PFSK-1 (cell line): ENCODE results near the gene SLMAP.

Experiments used
- FOXP2 ChIP-seq: optimal IDR thresholded peaks from 2 replicates; pipeline ENCODE3; 2011; ENCODE audit warnings: borderline replicate concordance, control low read depth, inconsistent platforms; ENCODE audit not compliant: insufficient read depth; ENCODE audit errors: extremely low read length, extremely low read depth
- POLR2AphosphoS5 ChIP-seq: IDR thresholded peaks from 2 replicates; pipeline ENCODE4 v1.6.1; 2012; ENCODE audit warnings: low read depth, mild to moderate bottlenecking, control low read depth, low read length, moderate library complexity
- REST ChIP-seq, 2 experiments: IDR thresholded peaks; 2 replicates each; pipeline versions ENCODE4 v1.6.1 to v1.8.0; 2011 to 2012; ENCODE audit warnings: low read depth in 2 of 2, low read length in 2 of 2, control low read depth in 1 of 2, inconsistent platforms in 1 of 2, mild to moderate bottlenecking in 1 of 2, moderate library complexity in 1 of 2; ENCODE audit not compliant: insufficient read depth in 1 of 2
- SIN3A ChIP-seq: IDR thresholded peaks from 2 replicates; pipeline ENCODE4 v1.6.1; 2012; ENCODE audit warnings: mild to moderate bottlenecking, low read length, moderate library complexity, borderline replicate concordance; ENCODE audit not compliant: insufficient read depth
- TAF1 ChIP-seq: IDR thresholded peaks from 2 replicates; pipeline ENCODE4 v1.6.1; 2012; ENCODE audit warnings: low read length, control low read depth, borderline replicate concordance; ENCODE audit not compliant: insufficient read depth

Gene SLMAP

GRCh38 chr3:57779666-57780065 is 23.6 kb downstream of the SLMAP start:
- no peak for TF ChIP-seq SIN3A
- TF ChIP-seq REST (IDR thresholded peaks at IDR 0.05; ENCODE audit: insufficient read depth in 1 of 2, low read depth in 2 of 2, low read length in 2 of 2), result no peak
- no peak for TF ChIP-seq FOXP2
- no peak for TF ChIP-seq POLR2AphosphoS5
- TF ChIP-seq TAF1, result no peak

DNA sequence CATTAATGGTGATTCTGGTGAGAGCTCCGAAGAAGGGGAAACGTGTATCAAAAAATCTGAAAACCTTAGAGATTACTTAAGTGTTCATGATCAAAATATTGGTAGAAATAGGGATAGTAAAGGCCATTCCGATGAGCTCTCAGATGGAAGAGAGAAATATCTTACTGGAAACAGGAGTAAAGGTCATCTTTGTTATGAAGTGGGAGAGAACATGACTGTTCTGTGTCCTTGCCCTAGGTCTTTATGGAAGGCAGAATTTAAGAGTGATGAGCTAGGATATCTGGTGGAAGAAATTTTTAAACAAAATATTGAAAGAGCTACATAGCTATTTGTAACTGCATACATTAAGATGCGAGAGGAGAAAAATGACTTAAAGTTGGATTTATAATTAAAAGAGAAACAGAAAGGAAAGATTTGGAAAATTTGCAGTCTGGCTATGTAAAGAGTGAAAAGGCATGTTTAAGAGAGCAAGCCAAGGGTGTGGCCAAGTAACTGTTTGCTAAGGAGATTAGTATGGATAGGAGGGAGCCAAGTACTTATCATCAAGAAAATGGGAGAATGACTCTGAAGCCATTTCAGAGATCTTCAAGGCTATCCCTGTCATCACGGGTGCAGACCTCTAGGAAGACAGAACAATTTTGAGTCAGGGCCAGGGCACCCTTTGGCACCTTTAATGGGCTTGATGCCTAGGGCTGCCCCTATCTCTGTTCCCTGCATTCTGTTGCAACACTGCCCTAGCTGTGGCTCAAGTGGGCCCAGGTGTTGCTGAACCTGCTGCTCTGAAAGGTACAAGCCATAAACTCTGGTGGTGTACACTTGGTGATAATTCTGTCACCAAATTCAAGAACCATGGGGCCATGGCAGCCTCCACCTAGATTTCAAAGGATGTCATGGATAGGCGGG is 27.3 kb downstream of the SLMAP start:
- no peak for TF ChIP-seq POLR2AphosphoS5

- no peak for TF ChIP-seq FOXP2
- no peak for TF ChIP-seq POLR2AphosphoS5
- no peak for TF ChIP-seq REST (IDR thresholded peaks at IDR 0.05; ENCODE audit: insufficient read depth in 1 of 2, low read depth in 2 of 2, low read length in 2 of 2)
- no peak for TF ChIP-seq SIN3A
- no peak for TF ChIP-seq TAF1
Measured at GRCh38 chr3:57784089-57784735, 28.1 kb downstream of the SLMAP start.

DNA sequence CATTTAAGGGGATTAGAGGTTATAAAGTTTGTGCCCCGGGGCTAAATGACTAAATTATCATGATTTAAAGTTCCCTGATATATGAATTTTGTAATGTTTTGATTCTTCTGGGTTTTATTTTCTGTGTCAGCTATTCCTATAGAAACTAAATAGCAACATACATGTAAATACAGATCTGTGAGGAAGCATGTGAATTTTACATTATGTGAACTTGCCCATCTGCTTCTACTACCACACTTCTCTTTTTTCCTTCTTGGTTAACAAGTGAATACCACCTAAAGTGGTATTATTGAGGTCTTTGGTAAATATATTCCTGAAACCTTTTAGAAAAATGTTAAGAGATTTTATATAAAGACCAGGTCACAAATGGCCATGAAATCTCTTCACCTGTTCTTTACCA is 29.3 kb downstream of the SLMAP start:
- no peak for TF ChIP-seq FOXP2
- TF ChIP-seq SIN3A, result no peak

- TF ChIP-seq POLR2AphosphoS5 (no peak), FOXP2 (no peak)
Measured at GRCh38 chr3:57787867-57788623, 31.9 kb downstream of the SLMAP start.

DNA sequence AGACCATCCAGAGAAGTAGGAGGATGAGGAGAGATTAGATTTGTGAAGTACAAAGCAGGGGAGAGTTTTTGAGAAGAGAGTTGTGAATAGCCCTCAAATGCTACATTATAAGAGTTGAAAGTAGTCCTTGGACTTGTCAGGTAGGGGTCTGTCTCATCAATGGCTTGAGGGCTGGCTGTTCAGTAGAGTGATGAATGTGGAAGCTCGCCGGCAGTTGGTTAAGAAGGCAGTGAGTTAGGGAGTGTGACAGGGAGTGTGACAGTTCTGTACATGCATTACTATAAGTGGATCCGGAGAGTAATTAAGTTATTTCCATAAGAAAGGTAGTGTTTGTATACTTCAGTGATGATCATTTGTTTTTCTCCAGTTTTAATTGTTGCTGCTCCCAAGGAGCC is 32.5 kb downstream of the SLMAP start:
- TF ChIP-seq SIN3A, result no peak
- TF ChIP-seq REST (IDR thresholded peaks at IDR 0.05; ENCODE audit: insufficient read depth in 1 of 2, low read depth in 2 of 2, low read length in 2 of 2), result no peak
- TF ChIP-seq FOXP2, result no peak
- TF ChIP-seq POLR2AphosphoS5, result no peak
- TF ChIP-seq TAF1, result no peak
